Measurements from ENCODE around the gene STX1B. TPM values are rescaled to one million over a fixed set of nuclear protein-coding genes. Genes with fewer than 3 reads are reported as not detected.
A peak's percentile ranks its signal among the peaks of the same experiment; 100 is the strongest.

The STX1B gene
- total RNA-seq, 1 donor from 2014 or later, result 4.5 TPM

- H3K27me3 Mint-ChIP-seq (ENCODE audit: unreplicated experiment), result no peaks in the 10 kb centered on the region
- H3K36me3 Mint-ChIP-seq (ENCODE audit: unreplicated experiment), result peaks cover 18% of the 10 kb centered on the region
- TF ChIP-seq CTCF (IDR thresholded peaks at IDR 0.05), result no peak
- DNase-seq (ENCODE audit: extremely low spot score, unreplicated experiment), result no peak
- H3K9me3 Mint-ChIP-seq (ENCODE audit: unreplicated experiment), result no peaks in the 10 kb centered on the region
- no peaks in the 10 kb centered on the region for H3K4me1 Mint-ChIP-seq (ENCODE audit: unreplicated experiment)
- no peak overlapping the region for H3K27ac Mint-ChIP-seq (ENCODE audit: unreplicated experiment)
- H3K4me3 Mint-ChIP-seq (ENCODE audit: unreplicated experiment), result no peak overlapping the region
Measured at GRCh38 chr16:31043352-31043751, 32.9 kb upstream of the STX1B start.

GRCh38 chr16:31042866-31043265 is 32.4 kb upstream of the STX1B start:
- Mint-ChIP-seq H3K27ac (ENCODE audit: unreplicated experiment) (no peak overlapping the region), H3K27me3 (ENCODE audit: unreplicated experiment) (no peaks in the 10 kb centered on the region), H3K4me3 (ENCODE audit: unreplicated experiment) (no peak overlapping the region)

GRCh38 chr16:31038993-31039392 is 28.6 kb upstream of the STX1B start:
- peaks cover 26% of the 10 kb centered on the region for H3K36me3 Mint-ChIP-seq (ENCODE audit: unreplicated experiment)
- H3K4me1 Mint-ChIP-seq (ENCODE audit: unreplicated experiment), result peaks cover 8% of the 10 kb centered on the region
- no peak for TF ChIP-seq CTCF (IDR thresholded peaks at IDR 0.05)
- H3K27me3 Mint-ChIP-seq (ENCODE audit: unreplicated experiment), result no peaks in the 10 kb centered on the region
- no peak for DNase-seq (ENCODE audit: extremely low spot score, unreplicated experiment)
- H3K27ac Mint-ChIP-seq (ENCODE audit: unreplicated experiment), result no peak overlapping the region
- H3K9me3 Mint-ChIP-seq (ENCODE audit: unreplicated experiment), result no peaks in the 10 kb centered on the region
- no peak overlapping the region for H3K4me3 Mint-ChIP-seq (ENCODE audit: unreplicated experiment)

More at GRCh38 chr16:31042866-31043265, 32.4 kb upstream of the STX1B start:
- Mint-ChIP-seq H3K36me3 (ENCODE audit: unreplicated experiment) (peaks cover 18% of the 10 kb centered on the region), H3K9me3 (ENCODE audit: unreplicated experiment) (no peaks in the 10 kb centered on the region), H3K4me1 (ENCODE audit: unreplicated experiment) (no peaks in the 10 kb centered on the region)
- no peak for TF ChIP-seq CTCF (IDR thresholded peaks at IDR 0.05)
- no peak for DNase-seq (ENCODE audit: extremely low spot score, unreplicated experiment)

- H3K36me3 Mint-ChIP-seq (ENCODE audit: unreplicated experiment), result peaks cover 21% of the 10 kb centered on the region
- no peak overlapping the region for H3K27ac Mint-ChIP-seq (ENCODE audit: unreplicated experiment)
- H3K4me3 Mint-ChIP-seq (ENCODE audit: unreplicated experiment), result no peak overlapping the region
- no peaks in the 10 kb centered on the region for H3K27me3 Mint-ChIP-seq (ENCODE audit: unreplicated experiment)
- peaks cover 14% of the 10 kb centered on the region for H3K4me1 Mint-ChIP-seq (ENCODE audit: unreplicated experiment)
- no peak for DNase-seq (ENCODE audit: extremely low spot score, unreplicated experiment)
- TF ChIP-seq CTCF (IDR thresholded peaks at IDR 0.05), result no peak
- no peaks in the 10 kb centered on the region for H3K9me3 Mint-ChIP-seq (ENCODE audit: unreplicated experiment)
Measured at GRCh38 chr16:31036691-31037090, 26.3 kb upstream of the STX1B start.

- peak; percentile 94 for DNase-seq (ENCODE audit: extremely low spot score, unreplicated experiment)
- Mint-ChIP-seq H3K9me3 (ENCODE audit: unreplicated experiment) (no peaks in the 10 kb centered on the region), H3K36me3 (ENCODE audit: unreplicated experiment) (peaks cover 11% of the 10 kb centered on the region), H3K4me1 (ENCODE audit: unreplicated experiment) (peaks cover 14% of the 10 kb centered on the region), H3K4me3 (ENCODE audit: unreplicated experiment) (peak overlapping the region; percentile 93), H3K27ac (ENCODE audit: unreplicated experiment) (peak overlapping the region; percentile 91), H3K27me3 (ENCODE audit: unreplicated experiment) (no peaks in the 10 kb centered on the region)
- no peak for TF ChIP-seq CTCF (IDR thresholded peaks at IDR 0.05)
Measured at GRCh38 chr16:31033709-31034492, 23.5 kb upstream of the STX1B start.
